GM18870 (cell line): Measurements from ENCODE around the gene OR1D5.
A peak's percentile ranks its signal among the peaks of the same experiment; 100 is the strongest.
"Not testable (repeated sequence)": the region's sequence is repeated elsewhere in the genome, so short reads cannot be mapped to it uniquely, and the experiment has no call there.

Source experiments
- ATAC-seq: cut with Tn5 transposase; IDR thresholded peaks from one replicate; pipeline ENCODE4 v1.9.1; 2021; ENCODE audit warnings: moderate library complexity; ENCODE audit not compliant: unreplicated experiment

The OR1D5 gene, protein sequence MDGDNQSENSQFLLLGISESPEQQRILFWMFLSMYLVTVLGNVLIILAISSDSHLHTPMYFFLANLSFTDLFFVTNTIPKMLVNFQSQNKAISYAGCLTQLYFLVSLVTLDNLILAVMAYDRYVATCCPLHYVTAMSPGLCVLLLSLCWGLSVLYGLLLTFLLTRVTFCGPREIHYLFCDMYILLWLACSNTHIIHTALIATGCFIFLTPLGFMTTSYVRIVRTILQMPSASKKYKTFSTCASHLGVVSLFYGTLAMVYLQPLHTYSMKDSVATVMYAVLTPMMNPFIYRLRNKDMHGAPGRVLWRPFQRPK

DNA sequence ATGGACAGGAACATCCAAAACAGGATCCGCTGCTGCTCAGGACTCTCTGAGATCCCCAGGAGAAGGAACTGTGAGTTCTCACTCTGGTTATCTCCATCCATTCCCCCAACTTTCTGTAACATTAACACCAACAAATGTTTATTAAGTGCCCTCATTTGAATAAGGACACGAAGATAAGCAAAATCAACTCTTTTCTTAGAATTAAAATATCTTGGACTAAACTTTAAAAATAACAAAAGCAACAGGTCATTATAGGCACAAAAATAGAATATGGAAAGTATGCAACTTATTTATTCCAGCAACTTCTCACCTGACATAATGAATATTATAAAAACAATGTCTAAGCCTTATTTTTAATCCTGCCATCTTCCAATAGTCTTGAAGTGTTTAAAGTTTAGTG, at the start of gene OR1D5:
Gene OR1D5, minus strand, starts transcription at position 101 of the 400 bp plus-strand sequence. Its CDS starts 0 bp downstream, at position 101.
- ATAC-seq = not testable (repeated sequence)

DNA sequence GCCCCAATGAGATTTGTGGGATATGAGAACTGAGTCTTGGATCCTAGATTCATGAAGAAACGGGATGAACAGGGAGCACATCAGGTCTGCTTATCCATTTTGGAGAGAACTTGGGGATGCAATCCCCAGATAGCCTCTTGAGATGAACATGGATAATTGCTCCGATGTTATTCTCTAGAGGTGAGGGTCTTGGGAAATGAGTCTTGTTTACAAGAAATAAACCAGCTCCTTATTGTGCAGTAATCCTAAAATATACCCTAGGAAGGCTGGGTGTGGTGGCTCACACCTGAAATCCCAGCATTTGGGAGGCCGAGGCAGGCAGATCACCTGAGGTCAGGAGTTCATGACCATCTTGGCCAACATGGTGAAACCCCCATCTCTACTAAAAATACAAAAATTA, 40.9 kb upstream of the OR1D5 start, which contains the start of gene OR1D2:
Gene OR1D2, minus strand, starts transcription at position 101 of the 400 bp plus-strand sequence. CDS start 11,426 bp downstream, outside the sequence.
- ATAC-seq = no peak

DNA sequence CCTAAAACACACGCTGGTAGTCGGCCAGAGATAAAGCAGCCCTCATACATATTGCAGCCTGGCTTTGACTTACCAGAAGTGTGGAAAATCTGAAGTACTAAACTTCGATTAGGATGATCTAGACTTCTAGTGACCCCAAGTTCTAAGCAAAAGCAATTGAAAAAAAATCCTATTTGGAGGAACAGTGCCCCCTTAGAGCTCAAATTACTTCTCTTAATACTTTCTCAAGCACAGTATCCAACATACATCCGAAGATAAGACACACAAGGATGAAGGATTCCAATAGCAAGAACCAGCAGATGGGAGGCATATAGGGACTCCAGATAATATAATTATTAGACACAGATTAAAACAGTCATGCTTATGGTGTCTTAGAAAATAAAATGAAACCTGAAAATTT, 10.4 kb upstream of the OR1D5 start:
- not testable (repeated sequence) for ATAC-seq

DNA sequence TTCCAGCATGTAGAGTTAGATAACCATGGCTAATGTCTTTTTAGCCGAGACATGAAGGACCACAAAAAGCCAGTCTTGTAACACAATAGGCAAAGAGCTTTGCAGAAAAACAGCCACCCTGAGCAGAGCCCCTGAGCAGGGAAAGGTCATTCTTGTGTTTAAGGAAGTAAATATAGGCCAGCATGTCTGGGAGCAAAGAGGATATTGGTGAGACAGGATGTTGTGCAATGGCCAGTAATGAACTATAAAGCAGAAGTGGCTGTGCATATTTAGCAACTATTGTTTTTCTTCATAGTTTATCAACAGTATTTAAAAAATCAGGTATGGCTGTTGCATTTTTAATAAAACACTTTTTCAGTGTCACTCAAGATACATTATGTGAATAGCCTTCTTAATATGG, 1.8 kb upstream of the OR1D5 start:
- ATAC-seq = not testable (repeated sequence)

DNA sequence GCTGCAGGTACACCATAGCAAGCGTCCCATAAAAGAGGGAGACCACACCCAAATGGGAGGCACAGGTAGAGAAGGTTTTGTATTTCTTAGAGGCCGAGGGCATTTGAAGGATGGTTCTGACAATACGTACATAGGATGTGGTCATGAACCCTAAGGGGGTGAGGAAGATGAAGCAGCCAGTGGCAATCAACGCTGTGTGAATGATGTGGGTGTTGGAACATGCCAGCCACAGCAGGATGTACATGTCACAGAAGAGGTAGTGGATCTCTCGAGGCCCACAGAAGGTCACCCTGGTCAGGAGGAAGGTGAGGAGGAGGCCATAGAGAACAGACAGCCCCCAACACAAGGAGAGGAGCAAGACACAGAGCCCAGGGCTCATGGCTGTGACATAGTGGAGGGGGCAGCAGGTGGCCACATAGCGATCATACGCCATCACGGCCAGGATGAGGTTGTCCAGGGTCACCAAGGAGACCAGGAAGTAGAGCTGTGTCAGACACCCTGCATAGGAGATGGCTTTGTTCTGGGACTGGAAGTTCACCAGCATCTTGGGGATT, 506 bp downstream of the OR1D5 start:
- ATAC-seq = not testable (repeated sequence)

DNA sequence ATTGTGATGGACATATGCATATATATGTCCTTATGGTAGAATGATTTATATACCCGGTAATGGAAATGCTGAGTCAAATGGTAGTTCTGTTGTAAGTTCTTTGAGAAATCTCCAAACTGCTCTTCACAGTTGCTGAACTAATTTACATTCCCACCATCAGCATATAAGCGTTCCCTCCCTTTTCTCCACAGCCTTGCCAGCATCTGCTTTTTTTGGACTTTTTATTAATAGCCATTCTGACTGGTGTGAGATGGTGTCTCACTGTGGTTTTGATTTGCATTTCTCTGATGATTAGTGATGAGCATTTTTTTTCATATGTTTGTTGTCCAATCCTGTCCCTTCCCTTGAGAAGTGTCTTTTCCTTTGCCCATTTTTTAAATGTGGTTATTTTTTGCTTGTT, 8.5 kb downstream of the OR1D5 start:
- not testable (repeated sequence) for ATAC-seq

DNA sequence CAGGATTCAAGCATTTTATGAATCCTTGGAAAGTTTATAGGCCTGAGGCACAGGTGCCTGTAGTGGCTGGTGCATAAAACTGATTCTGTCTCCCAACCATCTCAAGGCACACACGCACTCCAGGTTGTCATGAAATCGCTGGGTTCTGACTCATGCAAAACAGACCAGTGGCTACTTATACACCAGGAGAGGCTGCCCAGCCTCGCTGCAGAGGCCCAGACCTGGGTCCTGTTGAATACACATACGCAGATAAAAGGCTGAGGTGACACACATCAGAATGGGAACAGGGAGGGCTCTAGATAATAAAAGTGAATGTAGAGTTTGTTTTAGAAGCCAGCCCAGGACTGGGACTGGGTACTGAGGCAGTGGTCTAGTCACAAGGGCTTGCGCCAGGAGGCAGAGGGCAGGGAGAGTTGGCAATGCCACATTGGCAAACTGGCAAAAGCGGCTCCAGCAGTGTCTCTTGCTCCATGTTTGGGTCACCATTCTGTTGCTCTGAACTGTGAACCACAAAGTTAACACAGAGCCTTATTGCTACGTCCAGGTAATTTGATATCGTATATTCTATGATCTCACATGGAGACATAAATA, 13.6 kb downstream of the OR1D5 start:
- no peak for ATAC-seq

DNA sequence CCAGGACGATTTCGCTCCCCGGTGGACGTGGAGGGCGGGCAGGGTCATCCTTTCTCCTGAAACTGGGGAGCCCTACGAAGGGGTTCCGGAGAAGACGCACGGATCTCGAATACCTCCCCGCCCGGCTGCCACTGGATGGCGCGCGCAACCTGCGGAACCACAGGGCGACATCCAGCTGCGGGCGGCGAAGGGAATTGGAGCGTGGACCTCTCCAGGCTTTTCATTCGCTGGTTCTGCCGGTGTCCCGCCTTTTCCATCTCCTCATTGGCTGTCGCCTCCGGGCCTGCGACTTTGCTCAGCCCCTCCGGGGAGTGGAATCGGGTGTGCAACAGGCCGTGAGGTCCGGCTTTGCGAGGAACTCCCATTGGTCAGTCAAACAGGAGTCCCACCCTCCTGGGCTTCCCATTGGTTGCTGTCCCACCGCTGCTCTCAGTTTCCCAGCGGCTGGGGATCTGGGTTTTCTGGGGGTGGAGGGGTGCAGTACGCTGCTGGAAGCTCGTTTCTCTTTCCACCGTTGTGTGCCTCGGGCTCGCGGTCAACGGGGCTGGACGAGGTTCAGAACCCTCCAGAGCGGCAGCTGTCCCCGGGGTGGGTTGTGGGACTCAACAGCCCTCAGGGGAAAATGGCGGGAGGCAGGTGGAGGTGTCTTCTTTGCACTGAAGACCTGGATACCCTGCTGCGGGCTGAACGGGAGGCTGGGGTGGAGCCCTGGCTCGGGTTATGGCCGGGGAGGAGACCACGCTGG, 14.5 kb downstream of the OR1D5 start:
- ATAC-seq = peak; percentile 92

DNA sequence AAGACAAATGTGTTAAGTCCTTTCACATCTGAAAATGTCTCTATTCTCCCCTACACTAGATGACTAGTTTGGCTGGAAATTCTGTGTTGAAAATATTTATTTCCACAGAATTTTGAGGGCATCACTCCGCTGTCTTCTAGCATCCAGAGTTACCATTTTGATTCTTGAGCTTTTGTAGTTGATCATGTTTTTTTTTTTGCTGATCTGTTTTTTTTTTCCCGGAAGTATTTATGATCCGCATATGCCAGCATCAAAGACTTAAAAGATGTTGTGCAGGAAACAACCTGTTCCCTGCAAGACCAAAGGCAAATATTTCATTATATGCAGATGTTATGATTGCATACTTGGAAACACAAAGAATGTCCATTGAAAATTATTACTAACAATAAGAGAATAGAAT, 16.7 kb downstream of the OR1D5 start:
- no peak for ATAC-seq

DNA sequence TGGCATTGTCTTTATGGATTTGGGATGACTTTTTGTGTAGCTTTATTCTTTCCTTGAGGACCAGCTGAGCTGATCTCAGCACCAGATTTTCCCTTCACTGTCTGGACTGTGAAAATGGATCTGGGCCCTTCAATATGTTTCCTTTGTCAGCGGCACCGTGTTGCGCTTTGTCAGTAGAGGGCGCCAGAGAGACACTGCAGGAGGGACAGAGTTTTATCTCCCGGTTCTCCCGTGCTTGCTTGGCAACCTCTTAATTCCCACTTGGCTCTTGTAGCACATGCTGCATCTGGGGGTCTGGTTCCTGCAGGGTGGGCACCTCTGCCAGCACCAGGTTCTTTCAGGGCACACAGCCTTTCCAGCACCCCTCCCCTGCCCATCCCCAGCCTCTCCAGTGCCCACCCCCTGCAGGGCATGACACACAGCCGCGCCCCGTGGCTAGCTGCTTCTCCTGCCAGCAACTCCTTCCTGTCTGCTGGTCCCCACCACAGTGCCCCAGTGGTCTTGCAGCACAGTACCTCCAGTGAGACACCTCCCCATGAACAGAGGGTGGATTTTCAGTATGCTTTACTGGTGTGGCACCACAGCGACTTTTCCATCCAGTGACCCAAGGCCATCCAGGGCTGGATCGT, 19.6 kb downstream of the OR1D5 start:
- no peak for ATAC-seq

DNA sequence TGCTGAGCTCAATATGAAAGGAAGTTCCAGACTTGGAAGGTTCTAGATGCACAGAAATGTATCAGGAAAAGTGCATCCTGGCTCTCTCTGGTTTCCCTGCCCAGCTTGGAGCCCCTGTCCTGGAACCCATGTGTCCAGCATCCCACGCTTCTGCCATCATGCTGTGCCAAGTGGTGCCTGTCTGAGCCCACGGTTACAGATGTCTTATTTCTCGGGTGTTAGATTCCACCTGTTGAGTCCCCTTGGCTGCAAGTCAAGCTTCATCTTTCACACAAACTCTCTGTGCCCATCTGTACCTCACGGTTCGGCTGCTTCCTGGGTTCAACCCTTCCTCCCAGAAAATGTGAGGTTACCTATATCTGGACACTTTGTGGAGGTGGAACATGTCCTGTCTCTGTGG, 22.5 kb downstream of the OR1D5 start:
- no peak for ATAC-seq

DNA sequence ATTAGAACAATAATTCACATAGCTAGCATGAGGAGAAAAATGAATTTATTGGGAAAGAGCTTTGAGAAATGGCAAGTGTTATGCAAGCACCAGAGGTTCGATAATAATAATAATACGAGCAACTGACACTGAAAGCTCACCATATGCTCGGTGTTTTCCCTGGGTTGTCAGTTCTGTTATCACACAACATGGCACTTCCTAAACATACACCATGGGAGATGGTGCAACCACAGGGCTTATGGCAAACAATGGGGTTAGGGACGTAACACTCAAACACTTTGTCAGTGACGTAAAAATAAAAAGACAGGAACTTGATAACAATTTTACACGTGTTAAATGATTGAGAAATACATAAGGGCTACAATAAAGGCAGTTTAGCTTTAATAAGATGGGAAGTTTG, 23.7 kb downstream of the OR1D5 start:
- no peak for ATAC-seq

DNA sequence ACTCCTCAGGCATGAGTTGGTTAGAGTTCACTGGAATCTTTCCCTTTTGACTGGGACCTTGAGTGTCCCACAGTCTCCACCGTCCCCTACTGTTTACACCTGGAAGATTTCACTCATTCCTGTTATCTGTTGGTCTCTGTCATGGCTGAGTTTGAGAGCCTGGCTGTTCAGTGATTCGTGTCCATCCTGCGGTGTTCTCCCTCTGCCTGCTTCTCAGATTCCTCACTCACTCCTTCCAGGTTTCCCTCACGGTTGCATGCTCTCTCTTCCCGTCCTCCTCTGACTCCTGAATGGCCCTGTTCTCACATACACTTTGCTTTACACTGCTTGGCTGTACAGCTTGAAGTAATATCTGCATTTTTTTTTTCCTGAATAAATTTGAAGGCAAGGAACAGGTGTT, 24.5 kb downstream of the OR1D5 start:
- no peak for ATAC-seq

DNA sequence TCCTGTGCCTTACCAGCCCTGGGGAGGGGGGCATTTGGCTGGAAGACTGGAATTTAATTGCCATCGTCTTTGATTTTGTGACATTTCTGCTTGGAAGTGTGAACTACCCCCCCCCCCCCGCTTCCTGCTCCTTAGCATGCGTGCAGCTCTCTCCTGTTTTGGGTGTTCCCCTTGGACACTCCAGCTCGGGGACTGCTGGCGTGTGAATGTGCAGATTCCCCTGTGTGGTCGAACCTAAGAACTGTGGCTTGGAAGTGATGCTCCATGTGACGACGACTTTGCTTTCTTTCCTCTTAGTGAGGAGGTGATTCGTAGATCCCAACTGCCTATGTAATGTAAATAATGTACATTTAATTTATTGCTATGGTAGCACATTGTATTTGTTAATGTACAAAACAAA, 26.1 kb downstream of the OR1D5 start:
- ATAC-seq = no peak

DNA sequence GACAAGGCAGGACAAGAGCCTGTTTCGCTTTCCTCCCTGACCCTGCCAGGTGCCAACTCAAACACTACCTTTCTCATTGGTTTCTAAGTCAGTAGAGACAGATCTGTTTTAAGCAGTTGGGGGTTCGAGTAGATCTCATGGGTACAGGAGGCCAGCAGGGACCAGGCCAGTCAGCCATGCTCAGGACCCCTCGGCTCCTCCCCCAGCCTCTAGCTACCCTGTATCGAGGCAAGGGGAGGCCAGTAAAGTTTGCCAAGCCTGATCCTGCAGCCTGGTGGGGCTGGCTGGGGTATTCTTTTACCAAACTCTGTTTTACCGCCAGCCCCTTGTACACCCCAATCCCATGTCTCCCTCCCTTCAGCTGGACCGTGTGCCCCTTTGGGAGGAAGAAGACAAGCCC, 26.6 kb downstream of the OR1D5 start:
- no peak for ATAC-seq

DNA sequence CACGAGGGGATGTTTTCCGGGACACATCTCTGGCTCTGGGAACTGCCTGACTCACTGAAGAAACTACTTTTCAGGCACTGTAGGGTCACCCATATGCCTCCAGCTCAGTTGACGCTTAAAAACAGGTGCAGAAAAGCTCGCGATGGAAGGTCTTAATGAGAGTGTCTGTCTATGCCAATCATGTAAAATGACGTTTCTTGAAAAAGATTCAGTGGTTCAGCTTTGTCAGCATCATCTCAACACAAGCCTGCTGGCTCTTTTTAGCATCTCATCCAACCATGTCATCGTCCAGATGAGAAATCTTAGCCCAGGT, 27.5 kb downstream of the OR1D5 start:
- no peak for ATAC-seq

DNA sequence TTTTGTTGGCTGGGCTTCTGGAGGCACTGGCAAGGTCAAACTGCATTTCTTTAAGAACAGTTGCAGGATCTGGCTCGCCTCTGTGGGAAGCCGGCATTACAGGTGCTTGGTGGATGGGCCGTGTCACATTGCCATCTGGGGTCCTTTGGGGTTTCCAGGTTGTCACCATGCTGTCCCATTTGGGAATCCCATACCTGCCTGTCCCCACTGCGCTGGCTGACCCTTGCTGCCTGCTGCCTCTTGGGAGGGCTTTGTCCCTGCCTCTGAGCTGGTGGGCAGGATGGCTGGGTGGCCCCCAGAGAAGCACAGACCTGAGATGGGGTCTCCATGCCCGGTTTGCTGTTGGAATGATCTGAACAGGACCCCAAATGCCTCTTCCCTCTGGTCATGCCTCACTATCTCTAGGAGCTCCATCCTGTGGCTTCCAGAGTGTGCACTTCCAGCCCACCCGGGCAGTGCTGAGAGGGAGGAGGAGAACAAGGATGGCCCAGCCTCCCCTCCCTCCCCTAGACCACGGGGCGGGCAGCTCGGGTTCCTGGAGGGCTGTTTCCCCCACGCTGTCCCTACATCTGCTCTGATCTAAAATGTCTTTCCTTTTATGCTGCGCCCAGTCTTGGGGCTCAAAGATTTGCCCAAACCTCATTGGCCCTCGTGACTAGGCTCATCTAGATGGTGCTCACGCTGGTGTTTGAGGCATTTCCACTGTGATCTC, 28.0 kb downstream of the OR1D5 start:
- ATAC-seq = no peak

DNA sequence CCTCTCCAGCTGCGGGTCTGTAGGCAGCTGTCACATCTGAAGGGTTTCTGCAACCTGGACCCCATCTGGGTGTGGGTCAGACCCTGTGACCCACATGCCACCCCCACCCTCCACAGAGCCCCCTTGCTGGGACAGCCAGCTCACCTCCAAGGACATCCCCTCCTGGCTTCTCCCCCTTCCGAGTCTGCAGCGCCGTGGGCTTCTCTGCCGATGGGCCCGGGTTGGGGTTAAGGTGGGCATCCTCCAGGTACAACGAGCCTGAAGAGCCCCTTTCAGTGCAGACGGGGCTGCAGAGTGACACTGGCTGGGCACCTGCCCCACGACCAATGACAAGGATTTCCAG, 28.9 kb downstream of the OR1D5 start:
- no peak for ATAC-seq

DNA sequence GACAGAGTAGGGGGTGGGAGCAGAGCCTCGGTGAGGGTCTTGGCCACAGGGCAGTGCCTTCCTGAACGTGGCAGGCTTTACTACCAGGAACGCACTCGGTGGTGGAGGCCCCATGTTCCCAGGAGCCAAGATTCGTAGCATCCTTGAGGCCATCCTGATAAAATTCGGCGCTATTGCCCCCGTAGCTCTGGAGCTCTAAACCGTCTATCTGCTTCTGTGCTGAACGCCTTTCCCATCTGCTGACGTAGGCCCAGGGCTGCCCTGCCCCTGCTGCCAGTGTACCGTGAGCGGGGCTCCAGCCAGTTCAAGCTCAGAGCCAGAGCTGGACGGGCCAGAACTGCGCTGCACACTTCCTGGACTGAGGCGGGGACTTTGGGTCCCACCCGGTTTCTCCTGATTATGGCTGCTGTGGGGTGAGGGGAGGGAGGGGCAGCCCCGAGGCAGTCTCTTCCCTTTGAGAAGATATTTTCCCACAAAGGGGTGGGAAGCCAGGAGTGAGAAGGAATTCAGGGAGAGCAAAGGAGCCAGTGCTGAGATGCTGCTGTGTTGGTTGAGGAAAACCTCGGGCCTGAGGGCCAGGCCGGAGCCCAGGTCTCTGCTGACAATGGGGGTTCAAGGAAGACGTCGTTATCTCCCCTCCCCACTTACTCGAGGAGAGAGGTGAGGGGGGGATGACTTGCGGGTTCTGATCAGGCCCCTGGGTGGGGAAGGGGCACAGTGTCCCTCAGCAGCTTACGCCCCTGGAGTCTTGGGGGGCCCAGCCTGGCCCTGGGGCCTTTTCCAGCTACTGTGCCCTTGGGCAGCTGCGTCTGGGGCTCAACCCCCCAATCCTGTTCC, 29.4 kb downstream of the OR1D5 start:
- ATAC-seq = no peak

DNA sequence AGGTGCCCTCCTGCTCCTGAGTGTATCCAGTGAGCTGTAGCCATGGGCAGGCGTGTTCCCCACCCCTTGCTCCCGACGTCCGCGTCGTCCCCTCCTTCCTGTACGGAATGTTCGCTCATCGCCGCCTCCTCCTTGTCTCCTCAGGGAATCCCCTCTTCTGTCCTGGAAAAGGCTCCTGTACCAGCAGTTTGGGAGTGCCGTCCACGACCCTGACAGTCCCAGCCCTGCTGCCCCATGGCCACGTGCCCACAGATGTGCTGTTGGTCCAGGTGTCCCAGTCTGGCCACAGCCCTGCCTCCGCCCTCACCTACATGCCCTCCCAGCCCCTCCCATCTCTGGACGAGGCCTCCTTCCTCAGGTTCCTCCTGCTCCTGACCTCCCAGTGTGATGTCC, 30.2 kb downstream of the OR1D5 start:
- no peak for ATAC-seq
